ENCODE results near the gene ASIC2.

Gene ASIC2

GRCh38 chr17:33242375-33243124 is 50.5 kb downstream of the ASIC2 start:
- peak; percentile 49 for DNase-seq

- DNase-seq: no peak
Measured at GRCh38 chr17:33241390-33241789, 51.7 kb downstream of the ASIC2 start.

- DNase-seq: peak; percentile 27
Measured at GRCh38 chr17:33240362-33240761, 52.7 kb downstream of the ASIC2 start.

GRCh38 chr17:33239702-33240101 is 53.4 kb downstream of the ASIC2 start:
- DNase-seq: no peak

GRCh38 chr17:33234930-33235685 is 58.0 kb downstream of the ASIC2 start:
- DNase-seq: no peak

GRCh38 chr17:33234233-33234632 is 58.9 kb downstream of the ASIC2 start:
- no peak for DNase-seq

GRCh38 chr17:33233811-33234177 is 59.3 kb downstream of the ASIC2 start:
- DNase-seq: peak; percentile 59

GRCh38 chr17:33229499-33229898 is 63.6 kb downstream of the ASIC2 start:
- no peak for DNase-seq

- no peak for DNase-seq
Measured at GRCh38 chr17:33229028-33229427, 64.1 kb downstream of the ASIC2 start.

- no peak for DNase-seq
Measured at GRCh38 chr17:33228548-33228947, 64.5 kb downstream of the ASIC2 start.

GRCh38 chr17:33227911-33228310 is 65.2 kb downstream of the ASIC2 start:
- DNase-seq: no peak

- no peak for DNase-seq
Measured at GRCh38 chr17:33225994-33226393, 67.1 kb downstream of the ASIC2 start.

- DNase-seq: no peak
Measured at GRCh38 chr17:33225509-33225908, 67.6 kb downstream of the ASIC2 start.

- no peak for DNase-seq
Measured at GRCh38 chr17:33220036-33220435, 73.1 kb downstream of the ASIC2 start.

GRCh38 chr17:33218698-33219601 is 74.1 kb downstream of the ASIC2 start:
- no peak for DNase-seq

- no peak for DNase-seq
Measured at GRCh38 chr17:33217891-33218290, 75.2 kb downstream of the ASIC2 start.

GRCh38 chr17:33214996-33215395 is 78.1 kb downstream of the ASIC2 start:
- DNase-seq: no peak

- peak; percentile 60 for DNase-seq
Measured at GRCh38 chr17:33210285-33210684, 82.8 kb downstream of the ASIC2 start.

- DNase-seq: no peak
Measured at GRCh38 chr17:33209671-33210070, 83.4 kb downstream of the ASIC2 start.

- no peak for DNase-seq
Measured at GRCh38 chr17:33207231-33207630, 85.9 kb downstream of the ASIC2 start.

- DNase-seq: no peak
Measured at GRCh38 chr17:33205552-33205951, 87.5 kb downstream of the ASIC2 start.

GRCh38 chr17:33204701-33205100 is 88.4 kb downstream of the ASIC2 start:
- DNase-seq: no peak

- no peak for DNase-seq
Measured at GRCh38 chr17:33204156-33204555, 88.9 kb downstream of the ASIC2 start.
